ENCODE measurements around the gene SLC6A11. TPM values are rescaled to one million over a fixed set of nuclear protein-coding genes. Genes with fewer than 3 reads are reported as not detected.
A peak's percentile ranks its signal among the peaks of the same experiment; 100 is the strongest.

The SLC6A11 gene
- total RNA-seq, 1 experiment from 2014 or later: not detected

- no peaks in the 10 kb centered on the region for H3K79me2 ChIP-seq (ENCODE audit: low read length)
- no peak overlapping the region for H3K9ac ChIP-seq (ENCODE audit: low read length)
- no peaks in the 10 kb centered on the region for H4K20me1 ChIP-seq (ENCODE audit: insufficient read depth, low read depth, low read length)
- H2AFZ ChIP-seq (ENCODE audit: low read length): no peak overlapping the region
- no peaks in the 10 kb centered on the region for H3K27me3 ChIP-seq (ENCODE audit: low read length)
- H3K27ac ChIP-seq (ENCODE audit: low read length): no peak overlapping the region
- H3K4me3 ChIP-seq (ENCODE audit: low read length): no peak overlapping the region
- DNase-seq: no peak
- H3K9me2 ChIP-seq (replicated peaks; ENCODE audit: insufficient read depth, low read length): no peaks in the 10 kb centered on the region
- H3K4me1 ChIP-seq (ENCODE audit: low read length): no peaks in the 10 kb centered on the region
- no peak overlapping the region for H3K4me2 ChIP-seq (ENCODE audit: low read depth, low read length, poor library complexity, severe bottlenecking)
- H3K36me3 ChIP-seq (ENCODE audit: insufficient read depth, low read length): no peaks in the 10 kb centered on the region
- H3K9me3 ChIP-seq (ENCODE audit: low read length): no peaks in the 10 kb centered on the region
Measured at GRCh38 chr3:10955711-10956453, 139.9 kb downstream of the SLC6A11 start.

GRCh38 chr3:10956531-10956930 lies 140.5 kb downstream of the SLC6A11 start:
- H3K9ac ChIP-seq (ENCODE audit: low read length): no peak overlapping the region
- H3K4me2 ChIP-seq (ENCODE audit: low read depth, low read length, poor library complexity, severe bottlenecking): no peak overlapping the region
- H3K4me3 ChIP-seq (ENCODE audit: low read length): no peak overlapping the region
- no peaks in the 10 kb centered on the region for H3K36me3 ChIP-seq (ENCODE audit: insufficient read depth, low read length)
- H3K9me3 ChIP-seq (ENCODE audit: low read length): no peaks in the 10 kb centered on the region
- H3K27ac ChIP-seq (ENCODE audit: low read length): no peak overlapping the region
- DNase-seq: no peak
- H3K27me3 ChIP-seq (ENCODE audit: low read length): no peaks in the 10 kb centered on the region
- H3K4me1 ChIP-seq (ENCODE audit: low read length): no peaks in the 10 kb centered on the region
- H3K9me2 ChIP-seq (replicated peaks; ENCODE audit: insufficient read depth, low read length): no peaks in the 10 kb centered on the region
- no peaks in the 10 kb centered on the region for H4K20me1 ChIP-seq (ENCODE audit: insufficient read depth, low read depth, low read length)
- H3K79me2 ChIP-seq (ENCODE audit: low read length): no peaks in the 10 kb centered on the region
- H2AFZ ChIP-seq (ENCODE audit: low read length): no peak overlapping the region

GRCh38 chr3:10956986-10957385 lies 141.0 kb downstream of the SLC6A11 start:
- Histone ChIP-seq H3K27me3 (ENCODE audit: low read length) (no peaks in the 10 kb centered on the region), H2AFZ (ENCODE audit: low read length) (no peak overlapping the region), H3K27ac (ENCODE audit: low read length) (no peak overlapping the region), H3K4me1 (ENCODE audit: low read length) (no peaks in the 10 kb centered on the region), H3K36me3 (ENCODE audit: insufficient read depth, low read length) (no peaks in the 10 kb centered on the region), H3K9ac (ENCODE audit: low read length) (no peak overlapping the region), H3K4me2 (ENCODE audit: low read depth, low read length, poor library complexity, severe bottlenecking) (no peak overlapping the region), H3K9me3 (ENCODE audit: low read length) (no peaks in the 10 kb centered on the region), H3K79me2 (ENCODE audit: low read length) (no peaks in the 10 kb centered on the region), H3K4me3 (ENCODE audit: low read length) (no peak overlapping the region), H4K20me1 (ENCODE audit: insufficient read depth, low read depth, low read length) (no peaks in the 10 kb centered on the region), H3K9me2 (replicated peaks; ENCODE audit: insufficient read depth, low read length) (no peaks in the 10 kb centered on the region)
- no peak for DNase-seq

- DNase-seq: no peak
- no peaks in the 10 kb centered on the region for H3K9me2 ChIP-seq (replicated peaks; ENCODE audit: insufficient read depth, low read length)
Measured at GRCh38 chr3:10957976-10958749, 142.1 kb downstream of the SLC6A11 start.

GRCh38 chr3:10960255-10960654 lies 144.2 kb downstream of the SLC6A11 start:
- no peak overlapping the region for H3K4me3 ChIP-seq (ENCODE audit: low read length)
- DNase-seq: no peak
- H2AFZ ChIP-seq (ENCODE audit: low read length): no peak overlapping the region
- no peak overlapping the region for H3K4me2 ChIP-seq (ENCODE audit: low read depth, low read length, poor library complexity, severe bottlenecking)
- no peaks in the 10 kb centered on the region for H3K9me2 ChIP-seq (replicated peaks; ENCODE audit: insufficient read depth, low read length)
- H3K36me3 ChIP-seq (ENCODE audit: insufficient read depth, low read length): no peaks in the 10 kb centered on the region
- no peaks in the 10 kb centered on the region for H3K27me3 ChIP-seq (ENCODE audit: low read length)
- H4K20me1 ChIP-seq (ENCODE audit: insufficient read depth, low read depth, low read length): no peaks in the 10 kb centered on the region; the same call in 1 of the 2 replicates
- H3K79me2 ChIP-seq (ENCODE audit: low read length): no peaks in the 10 kb centered on the region
- no peak overlapping the region for H3K27ac ChIP-seq (ENCODE audit: low read length)
- no peak overlapping the region for H3K9ac ChIP-seq (ENCODE audit: low read length)
- H3K9me3 ChIP-seq (ENCODE audit: low read length): no peaks in the 10 kb centered on the region
- H3K4me1 ChIP-seq (ENCODE audit: low read length): no peaks in the 10 kb centered on the region

More at GRCh38 chr3:10957976-10958749, 142.1 kb downstream of the SLC6A11 start:
- no peak overlapping the region for H3K4me2 ChIP-seq (ENCODE audit: low read depth, low read length, poor library complexity, severe bottlenecking)
- no peak overlapping the region for H3K4me3 ChIP-seq (ENCODE audit: low read length)
- no peak overlapping the region for H3K27ac ChIP-seq (ENCODE audit: low read length)
- no peak overlapping the region for H3K9ac ChIP-seq (ENCODE audit: low read length)
- H3K36me3 ChIP-seq (ENCODE audit: insufficient read depth, low read length): no peaks in the 10 kb centered on the region
- no peaks in the 10 kb centered on the region for H3K9me3 ChIP-seq (ENCODE audit: low read length)
- no peaks in the 10 kb centered on the region for H3K4me1 ChIP-seq (ENCODE audit: low read length)
- no peaks in the 10 kb centered on the region; the same call in 1 of the 2 replicates for H4K20me1 ChIP-seq (ENCODE audit: insufficient read depth, low read depth, low read length)
- H2AFZ ChIP-seq (ENCODE audit: low read length): no peak overlapping the region
- H3K79me2 ChIP-seq (ENCODE audit: low read length): no peaks in the 10 kb centered on the region
- H3K27me3 ChIP-seq (ENCODE audit: low read length): no peaks in the 10 kb centered on the region

- no peak for DNase-seq
- Histone ChIP-seq H3K9me3 (ENCODE audit: low read length) (no peaks in the 10 kb centered on the region), H3K4me1 (ENCODE audit: low read length) (no peaks in the 10 kb centered on the region), H3K4me2 (ENCODE audit: low read depth, low read length, poor library complexity, severe bottlenecking) (no peak overlapping the region), H2AFZ (ENCODE audit: low read length) (no peak overlapping the region), H3K36me3 (ENCODE audit: insufficient read depth, low read length) (no peaks in the 10 kb centered on the region), H3K4me3 (ENCODE audit: low read length) (no peak overlapping the region), H3K27ac (ENCODE audit: low read length) (no peak overlapping the region), H3K79me2 (ENCODE audit: low read length) (no peaks in the 10 kb centered on the region), H3K9me2 (replicated peaks; ENCODE audit: insufficient read depth, low read length) (no peaks in the 10 kb centered on the region), H3K9ac (ENCODE audit: low read length) (no peak overlapping the region), H4K20me1 (ENCODE audit: insufficient read depth, low read depth, low read length) (no peaks in the 10 kb centered on the region; the same call in 1 of the 2 replicates), H3K27me3 (ENCODE audit: low read length) (no peaks in the 10 kb centered on the region)
Measured at GRCh38 chr3:10961921-10962320, 145.9 kb downstream of the SLC6A11 start.

- Histone ChIP-seq H3K27me3 (ENCODE audit: low read length) (no peaks in the 10 kb centered on the region), H3K4me1 (ENCODE audit: low read length) (no peaks in the 10 kb centered on the region), H3K9ac (ENCODE audit: low read length) (no peak overlapping the region), H3K4me2 (ENCODE audit: low read depth, low read length, poor library complexity, severe bottlenecking) (no peak overlapping the region), H3K79me2 (ENCODE audit: low read length) (no peaks in the 10 kb centered on the region), H3K9me3 (ENCODE audit: low read length) (no peaks in the 10 kb centered on the region), H3K9me2 (replicated peaks; ENCODE audit: insufficient read depth, low read length) (no peaks in the 10 kb centered on the region), H3K4me3 (ENCODE audit: low read length) (no peak overlapping the region), H3K36me3 (ENCODE audit: insufficient read depth, low read length) (no peaks in the 10 kb centered on the region), H2AFZ (ENCODE audit: low read length) (no peak overlapping the region), H3K27ac (ENCODE audit: low read length) (no peak overlapping the region), H4K20me1 (ENCODE audit: insufficient read depth, low read depth, low read length) (no peaks in the 10 kb centered on the region; the same call in 1 of the 2 replicates)
- DNase-seq: no peak
Measured at GRCh38 chr3:10962481-10963036, 146.5 kb downstream of the SLC6A11 start.

GRCh38 chr3:10964537-10965167 lies 148.6 kb downstream of the SLC6A11 start:
- H4K20me1 ChIP-seq (ENCODE audit: insufficient read depth, low read depth, low read length): no peaks in the 10 kb centered on the region; the same call in 1 of the 2 replicates
- H3K27me3 ChIP-seq (ENCODE audit: low read length): no peaks in the 10 kb centered on the region
- H2AFZ ChIP-seq (ENCODE audit: low read length): no peak overlapping the region
- H3K9ac ChIP-seq (ENCODE audit: low read length): no peak overlapping the region
- H3K4me3 ChIP-seq (ENCODE audit: low read length): no peak overlapping the region
- no peaks in the 10 kb centered on the region for H3K9me2 ChIP-seq (replicated peaks; ENCODE audit: insufficient read depth, low read length)
- no peaks in the 10 kb centered on the region for H3K36me3 ChIP-seq (ENCODE audit: insufficient read depth, low read length)
- DNase-seq: peak; percentile 65
- H3K4me2 ChIP-seq (ENCODE audit: low read depth, low read length, poor library complexity, severe bottlenecking): no peak overlapping the region
- no peaks in the 10 kb centered on the region for H3K79me2 ChIP-seq (ENCODE audit: low read length)
- H3K27ac ChIP-seq (ENCODE audit: low read length): no peak overlapping the region
- no peaks in the 10 kb centered on the region for H3K9me3 ChIP-seq (ENCODE audit: low read length)
- no peaks in the 10 kb centered on the region for H3K4me1 ChIP-seq (ENCODE audit: low read length)

All from Karpas-422 (cell line).